ENCODE measurements around the gene ECE2. TPM values are rescaled to one million over a fixed set of nuclear protein-coding genes. Genes with fewer than 3 reads are reported as not detected.

Gene ECE2
- total and polyA plus RNA-seq, 10 of the 15 experiments (the other 5 are each of a cell fraction or from before 2014, with no cell fraction given): not detected

DNA sequence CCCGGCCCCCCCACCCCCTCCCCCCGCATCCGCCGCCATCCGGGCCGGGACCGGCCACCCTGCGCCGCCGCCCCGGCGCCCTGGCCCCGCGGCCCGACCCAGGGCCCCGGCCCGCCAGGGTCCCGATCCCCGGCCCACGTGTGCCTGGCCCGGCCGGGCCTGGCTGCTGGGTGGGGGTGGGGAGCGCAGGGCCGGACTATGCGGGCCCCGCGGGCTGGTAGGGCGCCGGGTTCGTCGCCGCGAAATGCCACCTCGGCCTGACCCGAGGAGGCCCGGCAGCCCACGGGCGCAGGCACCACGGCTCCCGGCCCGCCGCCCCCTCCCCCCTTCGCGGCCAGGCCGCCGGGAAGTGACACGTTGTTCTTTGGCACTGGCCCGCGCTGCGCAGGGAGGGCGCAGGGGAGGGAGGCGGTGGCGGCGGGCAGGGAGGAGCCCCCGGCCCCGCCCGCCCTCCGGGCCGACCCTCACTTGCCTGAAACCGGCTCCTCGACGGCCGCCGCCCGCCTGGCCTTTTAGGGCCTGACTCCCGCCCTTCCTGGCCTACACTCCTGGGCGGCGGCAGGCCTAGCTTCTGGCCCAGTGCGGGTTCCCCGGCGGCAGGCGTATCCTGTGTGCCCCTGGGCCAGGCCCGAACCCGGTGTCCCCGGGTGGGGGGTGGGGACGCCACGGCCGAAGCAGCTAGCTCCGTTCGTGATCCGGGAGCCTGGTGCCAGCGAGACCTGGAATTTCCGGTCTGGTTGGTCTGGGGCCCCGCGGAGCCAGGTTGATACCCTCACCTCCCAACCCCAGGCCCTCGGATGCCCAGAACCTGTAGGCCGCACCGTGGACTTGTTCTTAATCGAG lies 39.1 kb downstream of the ECE2 start (continued):
- TF ChIP-seq ZNF384 (IDR thresholded peaks at IDR 0.05; ENCODE audit: borderline replicate concordance, low read depth, low read length) (no peak), CHD4 (IDR thresholded peaks at IDR 0.05) (no peak), CEBPB (IDR thresholded peaks at IDR 0.05; ENCODE audit: borderline replicate concordance in 1 of 2, low read depth in 2 of 2, low read length in 2 of 2) (no peak), CEBPZ (IDR thresholded peaks at IDR 0.05; ENCODE audit: low read depth, low read length) (no peak), ZNF622 (IDR thresholded peaks at IDR 0.05) (no peak), STAT3 (IDR thresholded peaks at IDR 0.05; ENCODE audit: low read depth, low read length) (no peak), BHLHE40 (IDR thresholded peaks at IDR 0.05; ENCODE audit: borderline replicate concordance in 1 of 2, low read depth in 2 of 2, low read length in 1 of 2) (no peak; a peak in 1 of 4 replicates), SUZ12 (IDR thresholded peaks at IDR 0.05; ENCODE audit: unreplicated experiment) (no peak), YY1 (IDR thresholded peaks at IDR 0.05; ENCODE audit: low read depth, low read length) (peak; percentile 44; the same call in 1 of the 2 replicates), HDAC6 (IDR thresholded peaks at IDR 0.05; ENCODE audit: unreplicated experiment) (no peak), ZBED1 (IDR thresholded peaks at IDR 0.05; ENCODE audit: borderline replicate concordance) (no peak), SMC3 (IDR thresholded peaks at IDR 0.05; ENCODE audit: borderline replicate concordance, low read length) (no peak), IKZF1 (conservative IDR thresholded peaks at IDR 0.05) (peak; percentile 65; the same call in 1 of the 2 replicates), EZH2 (IDR thresholded peaks at IDR 0.05; ENCODE audit: borderline replicate concordance, control insufficient read depth, low read depth, low read length) (no peak), POLR2A (IDR thresholded peaks at IDR 0.05; ENCODE audit: low read depth, low read length) (peak; percentile 83; the same call in 1 of the 2 replicates), FOS (IDR thresholded peaks at IDR 0.05; ENCODE audit: borderline replicate concordance, extremely low read depth, insufficient read length) (no peak), REST (IDR thresholded peaks at IDR 0.05; ENCODE audit: low read depth, low read length) (no peak), JUND (IDR thresholded peaks at IDR 0.05; ENCODE audit: low read depth, low read length) (no peak), IKZF2 (IDR thresholded peaks at IDR 0.05) (no peak), SREBF2 (IDR thresholded peaks at IDR 0.05; ENCODE audit: low read length) (no peak), FOXK2 (IDR thresholded peaks at IDR 0.05) (no peak), LARP7 (IDR thresholded peaks at IDR 0.05) (peak; percentile 74), NRF1 (conservative IDR thresholded peaks at IDR 0.05; ENCODE audit: low read depth, low read length) (0 out of 2 replicates have a peak, but pooled peaks have one; percentile 10), HCFC1 (IDR thresholded peaks at IDR 0.05; ENCODE audit: low read length) (no peak), SMARCA5 (IDR thresholded peaks at IDR 0.05) (no peak), BMI1 (IDR thresholded peaks at IDR 0.05; ENCODE audit: borderline replicate concordance) (no peak)
